DMS153 (cell line): Measurements from ENCODE around the gene ETHE1.
"Not testable (repeated sequence)": the region's sequence is repeated elsewhere in the genome, so short reads cannot be mapped to it uniquely, and the experiment has no call there.

Source experiments
- DNase-seq: peaks from one replicate; lab custom pipeline; 2025; lab: John Stamatoyannopoulos, UW

The ETHE1 gene

DNA sequence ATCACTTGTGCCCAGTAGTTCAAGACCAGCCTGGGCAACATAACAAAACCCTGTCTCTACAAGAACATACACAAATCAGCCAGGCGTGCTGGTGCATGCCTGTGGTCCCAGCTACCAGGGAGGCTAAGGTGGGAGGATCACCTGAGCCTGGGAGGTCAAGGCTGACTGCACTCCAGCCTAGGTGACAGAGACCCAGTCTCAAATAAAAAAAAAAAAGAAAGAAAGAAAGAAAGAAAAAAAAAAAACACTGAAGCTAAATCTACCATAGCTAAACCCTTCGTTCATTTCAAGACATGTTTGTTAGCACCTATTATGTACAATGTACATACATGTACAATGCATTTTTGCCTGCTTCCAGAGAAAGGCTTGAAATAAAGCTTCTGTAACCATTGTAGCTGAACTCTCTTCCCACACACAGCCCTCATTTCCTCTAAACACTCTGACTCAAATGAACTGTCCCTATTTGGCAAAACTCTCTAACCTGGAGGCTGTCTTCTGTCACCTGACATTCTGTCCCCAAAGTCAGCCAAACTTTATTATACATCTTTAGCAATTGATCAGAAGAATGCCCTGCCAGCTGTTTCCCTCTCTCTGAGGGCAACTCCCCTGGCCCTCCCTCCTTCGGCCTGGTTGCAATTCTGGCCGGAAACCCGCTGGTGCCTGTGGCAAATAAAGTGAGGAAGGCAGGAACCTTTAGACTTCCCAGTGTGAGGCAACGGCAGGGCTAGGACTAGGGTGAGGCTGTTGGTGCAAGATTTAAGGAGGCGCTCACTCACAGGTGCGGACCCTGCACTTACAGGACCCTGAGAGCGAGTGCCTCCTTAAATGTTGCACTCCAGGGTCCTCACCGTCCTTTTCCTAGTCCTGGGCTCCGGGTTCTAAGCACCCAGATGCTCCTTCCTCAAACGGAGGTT is 1.8 kb downstream of the ETHE1 start:
- DNase-seq = peak; percentile 19

- DNase-seq = not testable (repeated sequence)
Measured at GRCh38 chr19:43523696-43524095, 3.3 kb downstream of the ETHE1 start.

GRCh38 chr19:43522929-43523328 is 4.1 kb downstream of the ETHE1 start:
- no peak for DNase-seq

DNA sequence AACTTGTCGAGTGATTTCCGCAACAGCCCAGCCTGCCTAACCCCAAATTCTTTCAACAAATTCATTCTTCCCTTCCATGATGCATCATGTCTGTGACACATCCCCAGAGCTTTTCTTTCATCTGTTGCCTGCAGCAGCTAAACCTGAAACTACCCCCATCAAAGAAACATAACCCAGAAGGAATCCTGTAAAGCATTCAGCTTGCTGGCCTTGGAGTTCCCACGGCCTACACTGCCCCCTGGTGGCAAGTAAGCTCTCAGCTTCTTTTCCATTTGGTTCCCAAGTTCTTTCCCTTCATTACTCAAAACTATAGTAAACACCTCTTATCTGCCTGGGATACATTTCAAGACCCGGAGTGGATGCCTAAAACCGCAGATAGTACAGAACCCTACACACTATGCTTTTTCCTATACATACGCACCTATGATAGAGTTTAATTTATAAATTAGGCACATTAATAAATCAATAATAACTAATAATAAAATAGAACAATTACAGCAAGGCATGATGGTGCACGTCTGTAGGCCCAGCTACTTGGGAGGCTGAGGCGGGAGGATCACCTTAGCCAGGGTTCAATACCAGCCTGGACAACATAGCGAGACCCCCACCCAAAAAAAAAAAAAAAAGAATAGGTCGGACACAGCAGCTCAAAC is 7.4 kb downstream of the ETHE1 start:
- DNase-seq = peak; percentile 56

- DNase-seq = no peak
Measured at GRCh38 chr19:43518051-43518450, 8.9 kb downstream of the ETHE1 start.

- not testable (repeated sequence) for DNase-seq
Measured at GRCh38 chr19:43512399-43512798, 14.6 kb downstream of the ETHE1 start.

DNA sequence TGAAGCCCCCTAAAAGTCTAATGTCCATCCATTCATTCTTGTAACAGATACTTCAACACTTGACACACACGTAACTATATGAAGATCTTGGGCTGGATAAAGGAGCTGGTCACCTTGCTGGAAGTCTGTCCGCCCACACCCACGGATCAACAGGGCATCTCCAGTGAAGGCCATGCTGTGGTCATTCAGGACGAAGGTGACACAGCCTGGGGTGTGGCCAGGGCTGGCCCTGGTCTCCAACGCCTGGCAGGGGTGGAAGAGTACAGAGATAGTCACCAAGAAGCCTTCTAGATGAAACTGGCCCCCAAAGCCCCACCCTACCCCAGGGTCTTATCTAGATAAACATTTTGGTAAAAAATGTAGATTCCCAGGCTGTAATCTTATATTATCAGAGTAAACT is 15.7 kb downstream of the ETHE1 start:
- no peak for DNase-seq

- no peak for DNase-seq
Measured at GRCh38 chr19:43510713-43511112, 16.3 kb downstream of the ETHE1 start.

DNA sequence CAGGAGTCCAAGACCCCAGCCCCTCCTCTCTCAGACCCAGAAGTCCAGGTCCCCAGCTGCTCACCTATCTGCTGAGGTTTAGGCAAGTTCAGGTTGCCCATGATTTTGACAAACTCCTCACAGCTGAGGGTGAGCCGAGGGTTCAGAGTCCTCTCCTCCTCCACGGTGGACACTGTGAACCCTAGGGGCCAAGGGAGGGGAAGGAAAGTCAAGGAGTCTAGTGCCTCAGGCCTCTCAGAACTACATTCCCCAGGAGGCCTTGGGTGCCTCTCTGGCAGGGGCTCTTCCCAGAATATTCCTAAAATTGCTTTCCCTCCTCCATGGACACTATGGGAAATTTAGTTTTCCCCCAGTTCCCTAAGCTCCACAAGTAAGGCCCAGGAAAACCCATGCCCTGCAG is 19.1 kb downstream of the ETHE1 start:
- no peak for DNase-seq

- DNase-seq = no peak
Measured at GRCh38 chr19:43506629-43507028, 20.4 kb downstream of the ETHE1 start.

DNA sequence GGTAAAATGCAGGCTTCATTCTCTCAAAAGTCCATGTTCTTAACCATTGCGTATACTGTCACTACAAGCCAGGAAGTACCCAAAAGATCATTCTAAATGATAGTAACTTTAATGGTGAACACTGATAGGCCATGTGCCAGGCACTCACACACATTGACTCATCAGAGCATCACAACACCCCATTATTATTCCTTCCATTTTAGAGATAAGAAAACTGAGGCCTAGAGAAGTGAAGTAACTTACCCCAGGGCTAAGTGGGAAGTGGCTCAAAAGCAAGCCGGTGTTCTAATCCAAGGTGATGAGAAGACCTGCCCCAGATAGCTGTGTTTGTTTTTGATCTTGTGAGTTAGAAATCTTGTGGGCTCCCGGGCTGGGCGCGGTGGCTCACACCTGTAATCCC is 21.1 kb downstream of the ETHE1 start:
- DNase-seq = no peak

GRCh38 chr19:43505186-43505456 is 21.9 kb downstream of the ETHE1 start:
- no peak for DNase-seq

DNA sequence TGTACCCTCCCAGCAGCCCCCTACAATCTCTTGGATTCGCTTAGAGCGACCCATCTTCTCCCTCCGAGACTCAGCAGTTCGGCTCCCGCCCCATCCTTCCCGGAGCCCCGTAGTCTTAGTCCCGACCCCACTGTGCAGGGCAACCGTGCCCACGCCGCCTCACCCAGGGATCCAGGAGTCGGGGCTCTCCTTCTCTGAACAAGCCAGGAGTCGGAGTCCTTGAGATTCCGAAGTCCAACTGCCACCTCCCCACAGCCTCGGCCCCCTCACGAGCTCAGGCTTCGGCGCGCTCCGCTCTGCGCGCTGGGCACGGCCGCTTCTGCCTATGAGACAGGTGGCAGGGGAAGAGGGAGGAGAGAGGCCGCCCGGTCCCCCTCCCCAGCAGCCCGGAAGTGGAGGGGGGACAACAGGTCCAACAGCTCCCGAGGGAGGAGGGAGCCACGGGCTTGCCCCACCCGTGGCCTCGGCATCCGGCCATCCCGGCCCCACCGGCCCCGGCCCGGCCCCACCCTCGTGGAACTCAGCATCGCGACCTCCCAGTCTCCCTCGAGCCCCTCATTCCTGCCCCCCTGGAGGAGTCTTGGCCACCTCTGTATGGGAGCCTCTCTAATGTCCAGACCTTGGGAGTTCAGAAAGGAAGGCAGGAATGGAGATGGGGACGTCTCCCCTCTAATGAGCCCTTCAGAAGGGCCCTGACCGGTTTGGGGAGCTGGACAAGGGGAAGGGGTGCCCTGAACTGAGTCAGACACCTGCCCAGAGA is 22.4 kb downstream of the ETHE1 start, which contains the start of gene PHLDB3:
Gene PHLDB3, minus strand, starts transcription at position 321 of the 760 bp plus-strand sequence. CDS start 628 bp downstream, outside the sequence.
- peak; percentile 46 for DNase-seq

- DNase-seq = peak; percentile 90
Measured at GRCh38 chr19:43503501-43504425, 23.2 kb downstream of the ETHE1 start.

- no peak for DNase-seq
Measured at GRCh38 chr19:43502419-43502976, 24.5 kb downstream of the ETHE1 start.

- no peak for DNase-seq
Measured at GRCh38 chr19:43501661-43502418, 25.2 kb downstream of the ETHE1 start.

GRCh38 chr19:43499042-43499441 is 28.0 kb downstream of the ETHE1 start:
- DNase-seq = no peak

DNA sequence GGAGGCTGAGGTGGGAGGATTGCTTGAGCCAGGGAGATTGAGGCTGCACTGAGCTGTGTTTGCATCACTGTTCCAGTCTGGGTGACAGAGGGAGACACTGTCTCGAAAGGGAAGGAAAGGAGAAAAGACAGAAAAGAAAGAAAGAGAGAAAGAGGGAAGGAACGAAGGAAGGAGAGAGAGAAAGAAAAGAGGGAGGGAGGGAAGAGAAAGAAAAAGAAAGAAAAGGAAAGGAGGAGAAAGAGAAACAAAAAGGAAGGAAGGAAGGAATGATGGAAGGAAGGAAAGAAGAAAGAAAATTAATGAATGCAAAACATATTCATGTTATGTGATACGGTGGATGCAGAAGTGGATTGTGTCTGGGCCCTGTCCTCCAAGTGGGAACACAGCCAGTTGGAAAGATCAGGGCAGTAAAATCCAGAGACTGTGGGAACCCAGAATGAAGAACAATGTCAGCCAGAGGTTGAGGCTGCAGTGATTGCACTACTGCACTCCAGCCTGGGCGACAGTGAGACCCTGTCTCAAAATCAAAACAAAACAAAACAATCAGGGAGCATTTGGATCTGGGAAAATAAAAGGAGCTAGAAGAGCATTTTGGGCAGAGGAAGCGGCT is 28.7 kb downstream of the ETHE1 start:
- no peak for DNase-seq

DNA sequence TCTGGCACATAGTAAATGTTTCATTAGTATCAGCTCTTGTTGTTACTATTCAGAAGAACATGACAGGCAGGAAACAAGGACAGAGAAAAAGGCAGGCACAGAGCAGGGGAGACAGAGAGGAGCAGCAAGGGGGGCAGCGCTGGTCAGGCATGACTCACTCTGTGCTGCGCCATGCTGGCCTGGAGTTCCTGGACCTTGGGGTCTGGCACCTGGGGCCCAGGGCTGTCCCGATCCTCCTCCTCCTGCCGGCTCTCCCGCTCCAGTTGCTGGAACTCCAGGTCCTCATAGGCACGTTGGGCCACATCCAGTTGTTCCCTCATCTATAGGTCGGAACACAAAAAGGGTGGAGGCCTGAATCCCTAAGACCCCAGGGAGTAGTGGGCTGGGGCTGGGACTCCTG is 30.0 kb downstream of the ETHE1 start:
- no peak for DNase-seq

- no peak for DNase-seq
Measured at GRCh38 chr19:43495082-43495481, 31.9 kb downstream of the ETHE1 start.
